H7 (cell line): ENCODE results near the gene PPFIA1. TPM values are rescaled to one million over a fixed set of nuclear protein-coding genes. Genes with fewer than 3 reads are reported as not detected.
A peak's percentile ranks its signal among the peaks of the same experiment; 100 is the strongest.

Experiments used
- DNase-seq: peaks from one replicate; pipeline ENCODE4 v3.0.0; 2012
- H3K27me3 ChIP-seq: 2 replicates; pipeline ENCODE4 v1.6.0; 2011; ENCODE audit warnings: mild to moderate bottlenecking, low read length; ENCODE audit not compliant: control insufficient read depth, insufficient read depth
- H3K36me3 ChIP-seq: replicated peaks from 2 replicates; pipeline ENCODE4 v1.5.1; 2011; ENCODE audit warnings: low read length; ENCODE audit not compliant: control insufficient read depth, insufficient read depth
- H3K4me3 ChIP-seq: 2 replicates; pipeline ENCODE4 v1.5.1; 2011; ENCODE audit warnings: low read depth, mild to moderate bottlenecking, control low read depth, low read length, moderate library complexity; ENCODE audit not compliant: insufficient read depth
- total RNA-seq: library from RNA; depleted of rRNA; stranded (reverse); fragments of >200 nt; shearing (Covaris generic); gene quantifications from 2 replicates; pipeline ENCODE4 v1.2.3, GENCODE V29; 2014

Gene PPFIA1
- total RNA-seq, 1 experiment from 2014 or later: 51.5 TPM

DNA sequence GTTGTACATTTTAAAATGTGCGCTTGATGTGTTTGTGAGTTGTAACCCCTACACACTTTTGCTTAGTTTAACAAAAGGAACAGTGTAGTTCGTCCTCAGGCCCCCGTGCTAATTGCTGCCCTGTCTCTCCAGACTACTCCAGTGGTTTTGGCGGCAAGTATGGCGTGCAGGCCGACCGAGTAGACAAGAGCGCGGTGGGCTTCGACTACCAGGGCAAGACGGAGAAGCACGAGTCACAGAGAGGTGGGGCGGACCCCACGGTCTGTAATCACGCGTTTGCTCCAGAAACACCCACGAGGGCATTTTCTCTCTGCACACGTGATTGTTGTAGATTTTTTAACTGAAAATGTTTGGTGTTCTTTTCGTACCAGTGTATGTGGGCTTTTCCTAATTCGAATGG is 146.4 kb downstream of the PPFIA1 start:
- H3K36me3 ChIP-seq: peaks cover 72% of the 10 kb centered on the region
- no peak for DNase-seq
- H3K27me3 ChIP-seq: no peaks in the 10 kb centered on the region
- no peak overlapping the region for H3K4me3 ChIP-seq

DNA sequence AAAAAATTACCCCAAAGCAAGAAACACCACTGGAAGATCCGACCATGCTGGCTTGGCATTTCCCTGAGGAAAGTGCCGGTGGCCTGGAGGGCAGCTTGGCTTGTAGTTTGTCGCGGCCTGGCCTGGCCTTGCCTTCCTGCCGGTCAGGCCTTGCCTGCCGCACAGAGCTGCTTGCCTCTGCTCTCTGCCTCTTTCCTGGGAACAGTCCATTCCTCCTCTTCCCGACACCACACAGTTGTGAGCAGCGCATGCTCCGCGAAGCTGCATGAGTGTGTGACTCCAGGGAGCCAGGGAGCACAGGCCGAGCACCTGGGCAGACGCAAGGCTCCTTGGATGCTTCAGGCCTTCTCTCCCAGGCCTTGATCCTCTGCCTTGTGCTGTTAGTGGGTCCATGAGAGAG is 147.6 kb downstream of the PPFIA1 start:
- no peaks in the 10 kb centered on the region for H3K27me3 ChIP-seq
- H3K36me3 ChIP-seq: peaks cover 68% of the 10 kb centered on the region
- H3K4me3 ChIP-seq: no peak overlapping the region
- DNase-seq: no peak

DNA sequence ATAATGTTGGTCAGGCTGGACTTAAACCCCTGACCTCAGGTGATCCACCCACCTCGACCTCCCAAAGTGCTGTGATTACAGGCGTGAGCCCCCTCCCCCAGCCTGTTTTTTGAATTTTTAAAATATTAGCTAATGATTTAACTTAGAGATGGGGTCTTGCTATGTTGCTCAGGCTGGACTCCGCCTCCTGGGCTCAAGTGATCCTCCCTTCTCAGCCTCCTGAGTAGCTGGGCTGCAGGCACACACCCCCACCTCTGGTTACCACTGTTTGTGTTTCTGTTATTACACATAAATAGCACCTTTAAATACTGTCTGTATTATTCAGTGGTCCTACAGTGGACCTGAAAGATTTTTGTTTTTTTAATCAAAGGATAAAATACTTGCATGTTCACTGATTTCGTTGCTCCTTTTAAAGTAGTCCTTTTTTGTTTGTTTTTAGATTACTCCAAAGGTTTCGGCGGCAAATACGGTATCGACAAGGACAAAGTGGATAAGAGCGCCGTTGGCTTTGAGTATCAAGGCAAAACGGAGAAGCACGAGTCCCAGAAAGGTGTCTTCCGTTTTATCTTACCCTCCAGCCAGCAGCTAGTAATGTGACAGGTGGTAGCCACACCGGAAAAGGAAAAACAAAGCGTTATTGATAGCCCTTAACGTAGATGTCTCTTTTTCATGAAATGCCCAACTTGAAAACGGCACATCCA is 149.0 kb downstream of the PPFIA1 start:
- peaks cover 63% of the 10 kb centered on the region for H3K36me3 ChIP-seq
- no peak for DNase-seq
- no peak overlapping the region for H3K4me3 ChIP-seq
- no peaks in the 10 kb centered on the region for H3K27me3 ChIP-seq

DNA sequence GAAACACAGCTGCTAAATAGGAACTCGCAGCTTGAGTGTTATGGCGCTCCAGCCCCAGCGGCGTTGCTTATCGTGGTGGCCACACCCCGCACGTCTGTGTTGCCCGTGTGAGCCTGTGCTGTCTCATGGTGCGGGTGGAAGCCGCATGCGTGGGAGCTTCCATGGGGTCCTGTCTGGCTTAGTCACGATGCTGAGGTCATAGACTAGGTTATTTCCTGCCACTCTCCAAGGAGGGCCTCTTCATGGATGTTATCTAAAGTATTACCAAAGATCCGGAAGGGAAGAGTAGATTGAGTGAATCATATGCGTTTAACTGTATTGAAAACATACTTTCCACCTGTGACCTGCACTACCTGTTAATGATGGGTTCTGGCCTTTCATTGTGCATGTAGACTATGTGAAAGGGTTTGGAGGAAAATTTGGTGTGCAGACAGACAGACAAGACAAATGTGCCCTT is 149.5 kb downstream of the PPFIA1 start:
- Histone ChIP-seq H3K36me3 (peaks cover 61% of the 10 kb centered on the region), H3K27me3 (no peaks in the 10 kb centered on the region), H3K4me3 (no peak overlapping the region)
- DNase-seq: no peak

DNA sequence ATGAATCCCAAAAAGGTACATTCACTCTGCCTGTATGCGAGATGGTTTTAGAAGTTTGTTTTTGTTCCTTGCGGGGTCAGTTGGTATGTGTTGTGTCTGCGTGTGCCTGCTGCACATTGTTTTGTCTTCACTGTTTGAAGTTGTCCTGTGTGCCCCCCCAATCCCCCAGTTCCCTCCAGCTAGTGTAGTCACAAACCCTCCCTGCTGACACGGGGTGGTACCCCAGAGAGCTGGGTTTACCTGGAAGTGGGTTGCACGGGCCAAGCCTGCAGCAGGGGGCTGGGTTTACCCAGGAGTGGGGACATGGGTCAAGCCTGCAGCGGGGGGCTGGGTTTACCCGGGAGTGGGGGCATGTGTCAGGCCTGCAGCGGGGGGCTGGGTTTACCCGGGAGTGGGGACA is 150.0 kb downstream of the PPFIA1 start:
- Histone ChIP-seq H3K27me3 (no peaks in the 10 kb centered on the region), H3K4me3 (no peak overlapping the region), H3K36me3 (peaks cover 61% of the 10 kb centered on the region)
- no peak for DNase-seq

DNA sequence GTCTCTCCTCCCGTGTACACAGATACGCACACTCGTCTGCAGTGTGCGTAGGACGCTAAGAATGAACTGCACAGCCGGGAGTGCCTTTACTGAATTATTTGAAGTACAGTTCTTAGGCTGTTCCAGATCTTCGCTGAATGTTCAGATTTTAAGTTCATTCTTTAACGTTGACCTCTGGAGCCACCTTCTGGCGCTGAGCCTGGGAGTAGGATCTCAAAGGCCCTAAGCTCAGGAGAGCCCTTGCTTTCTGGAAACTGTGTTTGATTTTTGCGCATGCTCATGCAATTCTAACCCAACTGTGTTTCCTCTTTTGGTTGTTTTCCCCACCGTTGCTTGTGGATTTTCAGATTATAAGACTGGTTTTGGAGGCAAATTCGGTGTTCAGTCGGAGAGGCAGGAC is 150.6 kb downstream of the PPFIA1 start:
- DNase-seq: no peak
- H3K36me3 ChIP-seq: peaks cover 60% of the 10 kb centered on the region
- no peak overlapping the region for H3K4me3 ChIP-seq
- H3K27me3 ChIP-seq: no peaks in the 10 kb centered on the region

DNA sequence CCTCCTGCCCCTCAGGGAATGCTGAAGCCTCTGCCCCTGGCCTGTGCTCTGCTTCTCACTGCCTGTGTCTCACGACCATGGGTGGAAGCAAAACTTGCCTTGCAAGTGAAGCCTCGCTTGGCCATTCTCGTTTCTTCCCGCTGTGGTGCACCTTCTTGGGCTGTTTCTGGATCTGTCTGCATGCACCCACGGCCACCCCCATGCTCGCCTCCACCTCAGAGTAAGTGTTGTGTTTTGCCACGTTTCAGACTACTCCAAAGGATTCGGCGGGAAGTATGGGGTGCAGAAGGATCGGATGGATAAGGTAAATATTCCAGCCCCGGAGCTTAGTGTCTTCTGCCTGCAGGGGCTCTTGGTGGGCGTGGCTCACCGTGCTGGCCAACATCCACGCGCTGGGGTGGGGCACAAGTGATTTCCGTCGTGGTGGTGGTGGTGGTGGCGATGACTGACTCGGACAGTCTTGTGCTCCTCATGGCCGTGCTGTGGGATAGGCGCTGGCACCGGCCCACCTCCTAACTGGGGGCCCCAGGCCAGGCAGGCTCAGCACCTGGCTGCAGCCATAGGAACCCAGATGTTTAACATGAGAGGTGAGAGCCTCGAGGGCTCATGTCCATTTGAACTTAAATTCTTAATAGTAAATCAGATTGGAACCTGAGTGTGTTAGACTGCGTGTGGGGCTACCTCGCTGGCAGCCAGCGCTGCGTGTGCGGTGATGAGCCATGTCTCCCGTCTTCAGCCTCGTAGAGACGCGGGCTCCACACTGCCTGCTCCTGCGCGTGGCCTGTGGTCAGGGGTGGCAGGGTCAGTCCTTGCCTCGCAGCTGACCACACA is 152.4 kb downstream of the PPFIA1 start:
- DNase-seq: peak; percentile 37
- Histone ChIP-seq H3K27me3 (no peaks in the 10 kb centered on the region), H3K36me3 (peaks cover 53% of the 10 kb centered on the region), H3K4me3 (no peak overlapping the region)

DNA sequence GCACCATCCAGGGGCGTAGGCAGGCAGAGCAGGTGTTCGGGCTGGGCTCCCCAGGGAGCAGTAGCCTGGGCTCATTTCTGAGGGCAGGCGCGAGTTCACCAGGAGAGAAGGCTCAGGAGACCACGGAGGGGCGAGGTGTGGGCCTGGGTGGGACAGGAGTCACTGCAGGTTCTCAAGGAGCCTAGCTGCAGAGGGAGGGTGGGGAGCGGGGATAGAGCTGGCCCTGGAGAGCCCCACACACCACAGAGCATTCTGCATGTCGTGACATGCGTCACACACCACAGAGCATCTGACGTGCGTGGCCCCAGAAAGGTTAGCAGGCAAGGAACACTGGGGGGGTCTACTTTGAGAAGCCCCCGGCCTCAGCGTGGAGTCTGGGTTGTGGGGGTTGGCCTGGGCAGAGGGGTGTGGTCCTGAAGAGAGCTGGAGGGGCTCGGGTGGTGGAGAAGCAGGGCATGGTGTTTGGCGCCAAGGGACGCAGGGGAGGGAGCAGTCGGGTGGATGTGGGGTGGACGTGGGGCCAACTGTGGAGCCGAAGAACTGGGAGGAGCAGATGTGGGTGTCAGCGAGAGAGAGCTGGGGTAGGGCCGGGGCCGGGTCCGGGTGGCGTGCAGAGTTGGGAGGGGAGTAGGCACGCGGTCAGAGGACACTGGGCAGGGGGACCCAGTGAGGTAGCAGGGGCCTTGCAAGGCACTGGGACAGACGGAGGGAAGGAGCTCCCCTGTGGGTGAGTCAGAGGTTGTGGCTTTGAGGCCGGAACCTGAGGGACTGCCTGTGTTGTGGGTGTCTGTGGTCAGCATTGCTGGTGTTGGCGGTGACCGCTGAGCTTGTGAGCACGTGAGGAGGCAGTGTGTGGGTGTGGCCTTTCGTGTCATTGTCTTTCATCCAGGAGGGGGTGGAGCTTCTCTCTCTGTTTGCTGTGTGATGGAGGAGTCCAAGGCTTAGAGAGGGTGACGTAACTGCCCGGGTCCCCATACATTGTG is 153.3 kb downstream of the PPFIA1 start:
- DNase-seq: peak; percentile 82
- peaks cover 50% of the 10 kb centered on the region for H3K36me3 ChIP-seq
- H3K4me3 ChIP-seq: no peak overlapping the region
- H3K27me3 ChIP-seq: no peaks in the 10 kb centered on the region

DNA sequence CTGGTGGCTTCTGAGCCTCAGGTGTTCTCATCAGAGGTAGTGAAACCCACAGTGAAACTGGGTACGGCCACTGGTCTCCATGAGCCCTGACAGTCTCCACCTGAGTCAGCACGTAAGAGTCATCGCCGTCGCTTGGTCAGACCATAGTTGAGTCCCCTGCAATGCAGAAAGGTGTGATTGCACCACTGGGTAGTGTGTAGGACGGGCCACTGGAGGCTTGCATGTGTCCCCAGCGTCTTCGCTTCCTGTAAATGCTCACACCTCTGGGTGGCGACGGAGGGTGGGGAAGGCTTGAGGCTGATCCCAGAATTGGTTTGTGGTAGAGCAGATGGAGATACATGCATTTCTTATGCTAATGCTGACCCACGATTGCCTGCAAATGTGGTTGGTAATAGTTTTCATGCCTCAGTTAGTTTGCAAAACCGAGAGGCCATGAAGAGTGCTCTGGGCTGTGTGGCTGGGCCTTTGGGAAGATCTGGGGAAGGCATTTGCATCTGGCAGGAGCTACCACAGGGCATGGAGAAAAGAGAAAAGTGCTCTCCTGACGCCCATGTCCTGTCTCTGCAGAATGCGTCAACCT is 154.4 kb downstream of the PPFIA1 start:
- H3K27me3 ChIP-seq: no peaks in the 10 kb centered on the region
- peak; percentile 68 for DNase-seq
- H3K4me3 ChIP-seq: no peak overlapping the region
- peaks cover 54% of the 10 kb centered on the region for H3K36me3 ChIP-seq

DNA sequence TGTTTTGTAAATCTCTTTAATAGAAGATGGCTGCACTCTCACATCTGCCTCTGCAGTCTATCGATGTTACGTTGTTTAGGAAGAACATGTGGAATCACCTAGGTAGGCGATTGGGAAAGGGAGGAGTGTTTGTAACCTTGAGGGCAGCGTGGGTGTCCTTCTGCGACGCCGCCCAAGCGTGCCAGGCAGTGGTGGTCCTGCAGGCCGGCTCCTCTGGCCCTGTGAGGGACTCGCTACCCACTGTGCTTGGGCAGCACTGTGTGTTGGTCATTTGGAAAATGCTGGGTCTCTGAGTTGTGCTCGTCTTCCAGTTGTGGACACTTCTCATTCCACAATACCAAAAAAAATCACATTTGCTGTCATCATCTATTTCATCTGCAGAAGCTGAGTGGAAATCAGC is 156.9 kb downstream of the PPFIA1 start:
- Histone ChIP-seq H3K36me3 (peaks cover 52% of the 10 kb centered on the region), H3K4me3 (no peak overlapping the region), H3K27me3 (no peaks in the 10 kb centered on the region)
- DNase-seq: no peak

DNA sequence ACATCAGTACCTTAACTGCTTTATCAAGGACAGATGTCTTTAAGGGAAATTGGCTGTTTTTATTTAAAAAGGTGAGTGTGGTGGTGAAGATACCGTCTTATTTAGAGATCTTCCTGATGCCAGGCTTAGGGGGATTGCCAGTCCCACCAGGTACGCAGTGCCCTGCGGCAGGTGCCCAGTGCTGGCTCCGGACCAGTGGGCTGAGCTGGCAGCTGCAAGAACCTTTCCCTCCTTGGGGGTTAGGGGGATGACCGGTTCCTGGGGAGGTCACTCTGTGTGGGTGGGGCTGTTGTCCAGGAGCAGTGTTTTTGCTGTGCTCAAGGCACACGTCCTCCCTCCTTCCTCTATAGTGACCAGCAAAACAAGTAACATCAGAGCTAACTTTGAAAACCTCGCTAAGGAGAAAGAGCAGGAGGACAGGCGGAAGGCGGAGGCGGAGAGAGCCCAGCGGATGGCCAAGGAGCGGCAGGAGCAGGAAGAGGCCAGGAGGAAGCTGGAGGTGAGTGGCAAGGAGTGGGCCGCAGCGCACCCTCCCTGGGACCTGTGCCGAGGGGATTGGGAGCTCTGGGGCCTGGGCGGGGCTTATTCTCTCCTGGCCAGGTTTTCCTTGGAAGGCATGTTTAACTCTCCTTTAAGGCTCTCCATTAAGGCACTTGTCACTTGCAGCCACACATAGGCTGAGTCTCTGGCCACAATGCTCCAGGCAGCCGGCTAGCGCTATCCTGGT is 158.4 kb downstream of the PPFIA1 start:
- H3K27me3 ChIP-seq: no peaks in the 10 kb centered on the region
- peaks cover 59% of the 10 kb centered on the region for H3K36me3 ChIP-seq
- no peak overlapping the region for H3K4me3 ChIP-seq
- DNase-seq: no peak

DNA sequence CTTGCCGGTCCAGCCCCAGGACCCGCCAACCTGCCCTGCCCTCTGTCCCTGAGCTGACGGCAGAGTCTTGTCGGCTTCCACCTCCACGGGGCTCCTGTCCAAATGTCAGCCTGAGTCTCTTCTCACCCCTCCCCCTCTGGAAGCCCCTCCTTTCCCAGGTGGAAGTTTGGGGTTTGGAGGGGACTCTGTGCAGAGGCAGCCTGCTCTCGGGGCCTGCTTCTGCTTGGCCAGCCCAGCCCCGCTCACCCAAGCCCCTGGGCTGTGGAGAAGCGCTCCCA is 158.9 kb downstream of the PPFIA1 start:
- peak; percentile 56 for DNase-seq
- Histone ChIP-seq H3K36me3 (peaks cover 57% of the 10 kb centered on the region), H3K4me3 (no peak overlapping the region), H3K27me3 (no peaks in the 10 kb centered on the region)

DNA sequence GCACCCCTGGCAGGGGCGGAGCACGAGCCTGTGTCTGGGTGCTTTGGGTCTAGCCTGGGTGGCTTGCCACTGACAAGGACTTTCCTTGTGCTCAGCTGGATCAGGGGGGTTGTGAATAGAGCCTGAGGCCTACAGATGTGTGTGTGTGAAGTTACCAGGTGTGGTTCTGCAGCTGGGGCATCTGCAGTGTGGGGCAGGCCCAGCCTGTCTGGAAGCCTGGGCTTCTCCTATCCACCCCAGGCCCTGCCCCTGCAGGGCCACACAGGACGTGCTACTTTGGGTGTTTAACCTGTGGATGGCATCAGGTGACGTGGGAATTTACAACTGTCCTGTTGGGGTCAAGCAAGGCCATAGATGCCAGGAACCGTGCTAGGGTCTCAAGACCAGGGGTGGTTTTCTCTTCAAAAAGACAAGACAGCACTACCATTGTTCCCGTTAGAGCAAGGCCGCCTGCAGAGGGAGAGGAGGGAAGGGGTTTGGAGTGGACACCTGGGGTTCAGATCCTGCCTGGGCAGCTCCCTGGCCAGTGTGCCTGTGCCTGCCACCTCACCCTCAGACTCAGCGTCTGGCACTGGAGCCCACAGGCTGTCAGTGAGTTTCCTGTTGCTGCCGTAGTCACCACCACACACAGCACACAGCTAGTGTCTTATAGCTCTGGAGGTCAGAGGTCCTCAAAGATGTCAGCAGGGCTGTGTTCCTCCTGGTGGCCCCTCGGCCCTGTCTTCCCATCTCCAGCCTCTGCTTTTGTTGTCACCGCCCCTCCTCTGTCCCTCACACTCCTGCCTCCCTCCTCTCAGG is 159.4 kb downstream of the PPFIA1 start:
- Histone ChIP-seq H3K27me3 (no peaks in the 10 kb centered on the region), H3K4me3 (no peak overlapping the region), H3K36me3 (peaks cover 58% of the 10 kb centered on the region)
- DNase-seq: no peak
